ENCODE measurements around the gene LY6G6D.
A peak's percentile ranks its signal among the peaks of the same experiment; 100 is the strongest.

LY6G6D gene

GRCh38 chr6:31725502-31726350 lies 10.6 kb downstream of the LY6G6D start:
- TF ChIP-seq CTCF (IDR thresholded peaks at IDR 0.05; ENCODE audit: low read depth, low read length, poor library complexity, severe bottlenecking) = no peak

GRCh38 chr6:31727034-31727716 lies 12.0 kb downstream of the LY6G6D start:
- Histone ChIP-seq H3K4me2 (ENCODE audit: low read length) (peak overlapping the region; percentile 56), H4K20me1 (ENCODE audit: control insufficient read depth, insufficient read depth, low read depth, low read length) (0 out of 2 replicates have a peak, but pooled peaks cover 6% of the 10 kb centered on the region), H3F3A (ENCODE audit: control insufficient read depth, insufficient read depth) (peaks cover 19% of the 10 kb centered on the region), H3K4me1 (ENCODE audit: control insufficient read depth, low read length) (peaks cover 41% of the 10 kb centered on the region), H3K27ac (ENCODE audit: low read depth, low read length) (peak overlapping the region; percentile 62), H3K9me3 (ENCODE audit: control insufficient read depth, insufficient read depth, low read length) (no peaks in the 10 kb centered on the region), H3K27me3 (ENCODE audit: control insufficient read depth, low read length) (no peaks in the 10 kb centered on the region), H3K36me3 (ENCODE audit: control insufficient read depth, low read length) (peaks cover 42% of the 10 kb centered on the region), H3K4me3 (ENCODE audit: low read length) (peak overlapping the region; percentile 36; the same call in 1 of the 2 replicates), H3K79me2 (ENCODE audit: control insufficient read depth, low read length) (no peaks in the 10 kb centered on the region), H3K9me2 (replicated peaks; ENCODE audit: control insufficient read depth, low read length) (no peaks in the 10 kb centered on the region)
- TF ChIP-seq CTCF (IDR thresholded peaks at IDR 0.05; ENCODE audit: low read depth, low read length, poor library complexity, severe bottlenecking) = no peak
- TF ChIP-seq EZH2phosphoT487 (IDR thresholded peaks at IDR 0.05; ENCODE audit: borderline replicate concordance, low read length) = no peak

More at GRCh38 chr6:31725502-31726350, 10.6 kb downstream of the LY6G6D start:
- Histone ChIP-seq H3F3A (ENCODE audit: control insufficient read depth, insufficient read depth) (peaks cover 8% of the 10 kb centered on the region), H3K9me3 (ENCODE audit: control insufficient read depth, insufficient read depth, low read length) (no peaks in the 10 kb centered on the region), H3K4me1 (ENCODE audit: control insufficient read depth, low read length) (peaks cover 41% of the 10 kb centered on the region), H3K27ac (ENCODE audit: low read depth, low read length) (no peak overlapping the region), H3K9me2 (replicated peaks; ENCODE audit: control insufficient read depth, low read length) (no peaks in the 10 kb centered on the region), H4K20me1 (ENCODE audit: control insufficient read depth, insufficient read depth, low read depth, low read length) (0 out of 2 replicates have a peak, but pooled peaks cover 6% of the 10 kb centered on the region), H3K4me2 (ENCODE audit: low read length) (no peak overlapping the region), H3K4me3 (ENCODE audit: low read length) (no peak overlapping the region), H3K79me2 (ENCODE audit: control insufficient read depth, low read length) (no peaks in the 10 kb centered on the region), H3K27me3 (ENCODE audit: control insufficient read depth, low read length) (peaks cover 8% of the 10 kb centered on the region; the same call in 1 of the 2 replicates), H3K36me3 (ENCODE audit: control insufficient read depth, low read length) (peaks cover 29% of the 10 kb centered on the region)

GRCh38 chr6:31727717-31728671 lies 12.8 kb downstream of the LY6G6D start:
- no peak for TF ChIP-seq CTCF (IDR thresholded peaks at IDR 0.05; ENCODE audit: low read depth, low read length, poor library complexity, severe bottlenecking)
- TF ChIP-seq EZH2phosphoT487 (IDR thresholded peaks at IDR 0.05; ENCODE audit: borderline replicate concordance, low read length) = no peak
- Histone ChIP-seq H3K36me3 (ENCODE audit: control insufficient read depth, low read length) (peaks cover 49% of the 10 kb centered on the region), H4K20me1 (ENCODE audit: control insufficient read depth, insufficient read depth, low read depth, low read length) (0 out of 2 replicates have a peak, but pooled peaks cover 6% of the 10 kb centered on the region), H3K9me2 (replicated peaks; ENCODE audit: control insufficient read depth, low read length) (no peaks in the 10 kb centered on the region), H3K4me3 (ENCODE audit: low read length) (peak overlapping the region; percentile 36), H3K27ac (ENCODE audit: low read depth, low read length) (peak overlapping the region; percentile 62), H3K27me3 (ENCODE audit: control insufficient read depth, low read length) (no peaks in the 10 kb centered on the region), H3K4me1 (ENCODE audit: control insufficient read depth, low read length) (peaks cover 41% of the 10 kb centered on the region), H3K4me2 (ENCODE audit: low read length) (peak overlapping the region; percentile 56), H3K79me2 (ENCODE audit: control insufficient read depth, low read length) (no peaks in the 10 kb centered on the region; the same call in 1 of the 2 replicates), H3F3A (ENCODE audit: control insufficient read depth, insufficient read depth) (peaks cover 21% of the 10 kb centered on the region), H3K9me3 (ENCODE audit: control insufficient read depth, insufficient read depth, low read length) (no peaks in the 10 kb centered on the region)
